HG03095 (cell line): ENCODE data around the gene NUP210.
"Not testable (repeated sequence)": the region's sequence is repeated elsewhere in the genome, so short reads cannot be mapped to it uniquely, and the experiment has no call there.

ENCODE experiments used
- ATAC-seq: cut with Tn5 transposase; IDR thresholded peaks from one replicate; pipeline ENCODE4 v1.9.1; 2021; ENCODE audit warnings: moderate library complexity; ENCODE audit not compliant: unreplicated experiment

Gene NUP210

GRCh38 chr3:13420045-13420830 is at the start of gene NUP210:
NUP210 (minus strand) TSS chr3:13420322; CDS start chr3:13420226, 96 bp downstream.
- ATAC-seq, result peak; percentile 59

DNA sequence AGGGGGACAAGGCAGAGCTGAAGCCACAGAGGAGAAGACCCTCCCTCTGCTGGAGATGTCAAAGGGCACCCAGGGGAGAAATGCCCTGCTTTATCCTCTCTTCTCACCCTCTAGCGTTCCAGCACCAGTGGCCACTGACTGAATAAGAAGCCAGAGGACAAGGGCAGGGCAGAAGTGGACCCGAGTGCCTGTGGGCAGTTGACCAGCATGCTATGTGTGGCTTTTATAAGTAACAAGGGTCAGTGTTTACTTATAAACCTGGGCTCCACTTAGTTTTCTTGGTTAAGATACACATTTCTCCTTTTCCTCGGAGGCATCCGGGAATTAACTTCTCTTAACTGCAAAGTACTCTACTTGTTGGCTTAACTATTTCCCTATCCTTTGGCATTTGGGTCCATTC is 46.7 kb upstream of the NUP210 start:
- no peak for ATAC-seq

DNA sequence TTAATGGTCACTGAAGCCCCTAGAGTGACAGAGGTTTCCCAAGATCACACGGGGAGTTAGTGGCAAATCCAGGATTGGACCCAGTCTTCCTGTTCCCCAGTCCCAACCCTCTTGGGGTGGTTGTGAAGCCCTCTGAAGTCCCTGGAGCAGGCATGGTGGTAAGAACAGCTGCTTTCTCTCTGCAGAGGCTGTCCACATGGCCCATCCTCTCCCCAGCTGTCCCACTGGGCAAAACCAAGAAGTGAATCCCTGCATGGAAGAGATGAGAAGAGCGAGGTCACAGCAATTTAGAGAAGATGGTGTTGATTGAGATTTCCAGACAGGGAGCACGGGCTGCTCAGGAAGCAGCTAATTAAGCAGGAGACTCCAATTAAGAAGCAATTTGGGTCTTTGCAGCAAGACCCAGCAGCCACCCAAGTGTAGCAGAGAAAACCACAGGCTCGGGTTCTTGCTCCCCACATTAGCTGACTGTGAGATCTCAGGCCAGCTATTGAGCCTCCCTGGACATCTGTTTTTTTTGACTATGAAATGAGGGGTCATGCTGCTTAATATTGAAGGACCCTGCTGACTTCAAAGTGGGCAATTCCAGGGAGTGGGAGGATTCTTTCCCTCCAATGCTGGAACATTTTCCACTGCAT is 45.2 kb upstream of the NUP210 start:
- no peak for ATAC-seq

DNA sequence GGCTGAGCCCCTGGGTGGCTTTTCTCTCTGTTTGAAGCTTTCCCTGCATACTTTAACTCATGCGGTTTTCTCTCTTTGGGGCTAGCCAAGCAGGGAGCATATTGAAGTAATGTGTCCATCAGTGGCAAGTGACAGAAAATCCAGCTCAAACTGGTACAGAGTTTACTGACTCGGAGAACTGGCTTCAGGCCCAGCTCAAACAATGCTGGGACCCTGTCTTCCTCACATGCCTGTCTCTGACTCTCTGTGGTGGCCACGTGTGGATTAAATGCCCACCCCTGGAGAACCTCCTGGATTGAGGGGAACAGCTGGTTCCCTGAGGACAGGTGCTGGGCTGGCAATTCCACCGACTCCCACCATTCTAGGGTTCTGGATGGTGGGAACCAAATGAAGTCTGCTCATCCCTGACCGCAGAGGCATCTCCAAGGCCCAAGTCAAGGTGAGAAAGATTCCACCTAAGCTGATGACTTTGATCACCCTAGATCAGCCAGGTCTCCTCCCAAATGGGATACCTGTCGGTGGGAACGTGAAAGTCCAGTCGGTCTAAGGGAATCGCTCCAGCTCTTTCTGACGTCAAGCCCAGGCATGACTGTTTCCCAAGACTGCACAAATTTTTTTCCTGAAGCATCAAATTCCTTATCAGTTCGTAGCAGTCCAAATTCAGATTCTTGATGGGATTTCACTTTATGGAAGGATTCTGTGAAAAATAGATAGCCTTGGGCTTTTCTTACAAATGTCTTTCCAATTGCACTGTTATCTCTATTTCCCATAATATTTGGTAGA is 43.7 kb upstream of the NUP210 start:
- no peak for ATAC-seq

DNA sequence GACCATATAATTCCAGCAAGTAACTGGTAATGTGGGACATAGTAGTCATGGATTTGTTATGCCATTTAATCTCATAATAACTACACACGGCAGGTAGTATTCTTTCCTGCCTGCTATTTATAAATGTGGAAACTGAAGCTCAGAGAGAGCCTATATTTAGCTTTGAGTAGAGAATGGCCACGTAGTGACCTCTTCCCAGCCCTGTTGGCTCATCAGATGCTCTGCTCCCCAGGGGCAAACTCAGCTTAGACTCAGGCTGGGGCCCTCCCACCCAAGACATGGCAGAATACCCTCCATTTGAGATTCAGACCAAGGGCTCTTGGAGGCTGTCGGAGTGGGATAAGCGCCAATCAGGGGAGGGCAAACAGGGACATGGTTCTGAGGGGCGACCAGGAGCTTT is 42.7 kb upstream of the NUP210 start:
- no peak for ATAC-seq

DNA sequence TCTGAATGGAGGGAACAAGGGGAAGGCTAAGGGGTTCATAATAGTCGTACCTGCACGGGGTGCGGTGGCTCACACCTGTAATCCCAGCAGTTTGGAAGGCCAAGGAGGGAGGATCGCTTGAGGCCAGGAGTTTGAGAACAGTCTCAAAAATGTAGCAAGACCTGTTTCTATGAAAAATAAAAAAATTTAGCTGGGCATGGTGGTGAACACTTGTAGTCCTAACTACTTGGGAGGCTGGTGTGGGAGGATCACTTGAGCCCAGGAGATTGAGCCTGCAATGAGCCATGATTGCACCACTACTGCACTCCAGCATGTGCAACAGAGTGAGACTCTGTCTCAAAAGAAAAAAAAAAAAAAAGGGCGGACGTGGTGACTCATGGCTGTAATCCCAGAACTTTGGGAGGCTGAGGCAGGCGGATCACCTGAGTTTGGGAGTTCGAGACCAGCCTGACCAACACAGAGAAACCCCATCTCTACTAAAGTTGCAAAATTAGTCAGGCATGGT is 42.1 kb upstream of the NUP210 start:
- no peak for ATAC-seq

- peak; percentile 72 for ATAC-seq
Measured at GRCh38 chr3:13461169-13462124, 41.3 kb upstream of the NUP210 start.

GRCh38 chr3:13460341-13460736 is 40.2 kb upstream of the NUP210 start:
- ATAC-seq, result no peak

- no peak for ATAC-seq
Measured at GRCh38 chr3:13459605-13460340, 39.7 kb upstream of the NUP210 start.

DNA sequence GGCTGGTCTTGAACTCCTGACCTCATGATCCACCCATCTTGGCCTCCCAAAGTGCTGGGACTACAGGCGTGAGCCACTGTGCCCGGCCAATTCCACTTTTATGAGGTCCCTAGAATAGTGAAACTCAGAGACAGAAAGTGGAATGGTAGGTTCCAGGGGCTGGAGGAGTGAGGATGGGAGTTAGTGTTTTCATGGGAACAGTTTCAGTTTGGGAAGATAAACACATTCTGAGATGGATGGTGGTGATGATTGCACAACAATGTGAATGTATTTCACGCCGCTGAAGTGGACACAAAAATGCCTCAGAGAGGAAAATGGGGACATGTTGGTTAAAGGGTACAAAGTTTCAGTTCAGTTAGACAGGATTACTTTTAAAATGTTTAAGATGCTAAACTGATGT is 37.5 kb upstream of the NUP210 start:
- no peak for ATAC-seq

DNA sequence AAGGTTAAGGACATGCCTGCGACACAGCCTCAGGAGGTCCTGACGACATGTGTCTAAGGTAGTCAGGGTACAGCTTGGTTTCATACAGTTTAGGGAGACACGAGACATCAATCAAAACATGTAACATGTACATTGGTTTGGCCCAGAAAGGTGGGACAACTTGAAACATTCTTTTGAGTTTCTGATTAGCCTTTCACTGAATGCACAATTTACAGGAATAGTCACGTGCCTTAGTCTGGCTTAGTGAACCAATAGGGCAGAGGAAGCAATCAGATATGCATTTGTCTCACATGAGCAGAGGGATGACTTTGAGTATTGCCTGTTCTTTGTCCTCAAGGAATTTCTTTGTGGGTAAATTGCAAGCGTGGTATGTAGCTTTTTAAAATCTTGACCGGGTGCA is 35.5 kb upstream of the NUP210 start:
- ATAC-seq, result no peak

DNA sequence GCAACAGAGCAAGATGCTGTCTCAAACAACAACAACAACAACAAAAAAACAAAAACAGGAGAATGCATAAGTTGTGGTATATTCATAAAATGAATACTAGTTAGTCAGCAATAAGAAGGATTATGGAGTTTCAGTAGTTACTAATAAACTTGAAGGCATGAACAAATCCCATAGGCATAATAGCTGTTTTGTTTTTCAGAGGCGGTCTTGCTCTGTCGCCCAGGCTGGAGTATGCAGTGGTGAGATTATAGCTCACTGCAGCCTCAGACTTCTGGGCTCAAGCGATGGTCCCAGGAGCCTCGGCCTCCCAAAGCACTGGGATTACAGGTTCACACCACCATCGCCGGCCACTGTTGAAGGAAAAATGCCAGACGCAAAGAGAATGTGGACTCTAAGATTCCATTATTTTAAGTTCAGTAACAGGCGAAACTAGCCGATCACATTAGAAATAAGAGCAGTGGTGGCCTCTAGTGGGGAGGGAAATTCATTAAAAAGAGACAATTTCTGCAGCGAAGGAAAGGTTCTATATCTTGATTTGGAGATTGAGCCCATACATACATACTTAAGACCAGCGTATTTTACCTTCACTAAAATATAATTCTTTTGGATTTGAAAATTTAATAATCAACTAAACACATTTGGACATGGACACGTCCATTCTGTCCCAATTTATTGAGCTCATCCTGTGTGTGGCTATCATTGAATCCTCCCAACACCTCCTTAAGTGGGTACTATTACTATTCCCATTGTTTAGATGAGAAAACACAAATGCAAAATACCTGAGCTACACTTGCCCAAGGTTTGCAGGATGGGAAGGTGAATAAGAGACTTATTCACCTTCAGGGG is 32.6 kb upstream of the NUP210 start:
- ATAC-seq, result peak; percentile 29

DNA sequence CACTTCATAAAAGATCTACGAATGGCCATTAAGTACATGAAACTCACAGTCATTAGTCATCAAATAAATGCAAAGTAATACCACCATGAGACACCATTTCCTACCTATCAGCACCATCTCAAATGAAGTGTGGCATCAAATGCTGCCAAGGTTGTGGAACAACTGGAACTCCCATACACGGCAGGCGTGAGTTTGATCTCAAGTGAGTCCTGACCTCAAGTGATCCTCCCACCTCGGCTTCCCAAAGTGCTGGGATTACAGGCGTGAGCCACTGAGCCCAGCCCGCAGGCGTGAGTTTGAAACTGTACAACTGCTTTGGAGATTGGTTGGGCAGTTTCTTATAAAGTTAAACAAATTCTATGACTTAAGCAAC is 31.2 kb upstream of the NUP210 start:
- ATAC-seq, result no peak

- ATAC-seq, result not testable (repeated sequence)
Measured at GRCh38 chr3:13442882-13443281, 22.8 kb upstream of the NUP210 start.

DNA sequence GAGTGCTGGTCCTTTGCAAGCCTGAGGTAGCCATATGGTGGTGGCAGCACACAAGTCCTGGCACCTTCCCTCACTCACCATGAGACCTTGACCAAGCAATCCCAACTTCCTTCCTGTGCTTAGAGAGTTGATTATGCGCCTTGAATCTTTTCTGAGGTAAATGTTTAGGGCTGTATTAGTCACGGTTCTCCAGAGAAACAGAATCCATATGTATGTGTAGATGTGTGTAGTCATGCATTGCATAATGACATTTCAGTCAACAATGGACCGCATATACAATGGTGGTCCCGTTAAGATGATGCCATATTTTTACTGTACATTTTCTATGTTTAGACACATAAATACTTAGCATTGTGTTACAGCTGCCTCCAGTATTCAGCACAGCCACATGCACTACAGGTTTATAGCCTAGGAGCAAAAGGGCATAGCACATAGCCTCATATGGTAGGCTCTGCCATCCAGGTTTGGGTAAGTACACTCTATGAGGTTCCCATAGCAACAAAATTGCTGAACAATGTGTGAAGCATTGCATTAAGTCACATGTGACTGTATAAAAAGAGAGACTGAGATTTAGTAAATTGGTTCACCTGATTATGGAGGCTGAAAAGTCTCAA is 20.2 kb upstream of the NUP210 start:
- no peak for ATAC-seq

DNA sequence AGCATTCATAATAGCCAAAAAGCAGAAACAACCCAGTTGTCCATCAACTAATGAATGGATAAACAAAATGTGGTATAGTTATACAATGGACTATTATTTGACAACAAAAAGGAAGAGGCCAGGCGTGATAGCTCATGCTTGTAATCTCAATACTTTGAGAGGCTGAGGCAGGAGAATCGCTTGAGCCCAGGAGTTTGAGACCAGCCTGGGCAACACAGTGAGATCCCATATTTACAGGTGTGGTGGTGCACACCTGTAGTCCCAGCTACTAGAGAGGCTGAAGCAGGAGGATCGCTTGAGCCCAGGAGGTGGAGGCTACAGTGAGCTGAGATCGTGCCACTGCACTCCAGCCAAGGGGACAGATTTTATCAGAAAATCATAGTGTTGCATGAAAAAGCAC is 16.1 kb upstream of the NUP210 start:
- ATAC-seq, result not testable (repeated sequence)

- no peak for ATAC-seq
Measured at GRCh38 chr3:13433912-13434311, 13.8 kb upstream of the NUP210 start.

DNA sequence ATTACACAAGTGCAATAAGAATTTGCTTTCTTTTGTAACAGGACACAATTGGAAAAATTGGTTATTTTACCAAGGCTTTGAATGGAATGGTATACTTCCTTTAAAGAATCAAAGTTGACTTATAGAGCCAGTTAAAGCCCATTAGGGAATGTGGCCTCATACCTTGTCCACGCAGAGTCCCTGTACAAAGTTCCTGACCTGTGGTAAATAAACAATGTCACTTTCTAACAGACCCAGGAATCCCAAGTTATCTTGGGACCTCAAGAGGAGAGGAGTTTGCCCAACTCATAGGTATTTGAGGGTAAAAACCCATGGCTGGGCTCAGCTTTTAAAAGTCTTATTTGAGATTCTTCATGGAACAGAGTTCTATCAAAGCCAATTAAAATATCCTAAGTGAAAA is 12.0 kb upstream of the NUP210 start:
- no peak for ATAC-seq
